Measurements from ENCODE around the gene HECW1.

- no peak for TF ChIP-seq EZH2 (IDR thresholded peaks at IDR 0.05)
- TF ChIP-seq POLR2AphosphoS5 (IDR thresholded peaks at IDR 0.05; ENCODE audit: borderline replicate concordance, low read depth, low read length), result no peak
- TF ChIP-seq FOXP2 (optimal IDR thresholded peaks at IDR 0.05; ENCODE audit: control extremely low read depth, extremely low read length, insufficient read depth), result no peak
Observed at GRCh38 chr7:43585562-43585961, 473.1 kb downstream of the HECW1 start.

Measured in SK-N-MC (cell line).